ENCODE measurements around the gene ATP7B. TPM values are rescaled to one million over a fixed set of nuclear protein-coding genes. Genes with fewer than 3 reads are reported as not detected.
A peak's percentile ranks its signal among the peaks of the same experiment; 100 is the strongest.

Gene ATP7B
- total RNA-seq, 2 experiments from 2014 or later: 0.85 to 1.2 TPM

GRCh38 chr13:51906581-51906980, 104.7 kb downstream of the ATP7B start:
- H3K27ac Mint-ChIP-seq: no peak overlapping the region
- intact Hi-C loops (cut with DNase I, micrococcal nuclease): no loop called here
- Histone ChIP-seq H3K27me3 (ENCODE audit: control insufficient read depth in 1 of 2, insufficient read depth in 2 of 2, low read length in 2 of 2) (no peaks in the 10 kb centered on the region), H3K27ac (ENCODE audit: low read depth in 1 of 2, low read length in 2 of 2) (no peak overlapping the region), H3K9me3 (ENCODE audit: control insufficient read depth in 1 of 2, insufficient read depth in 1 of 2, low read length in 2 of 2) (no peaks in the 10 kb centered on the region), H3K4me1 (ENCODE audit: insufficient read depth, low read length) (peaks cover 9% of the 10 kb centered on the region), H3K36me3 (ENCODE audit: insufficient read depth, low read length) (no peaks in the 10 kb centered on the region), H3K4me3 (ENCODE audit: low read length) (no peak overlapping the region)
- ATAC-seq (ENCODE audit: poor library complexity) (no peak), DNase-seq (no peak)
- ChIA-PET CTCF (no interaction called here), POLR2A (no interaction called here)
- TF ChIP-seq CTCF (IDR thresholded peaks at IDR 0.05): no peak
- H3K36me3 Mint-ChIP-seq (ENCODE audit: low read depth): no peaks in the 10 kb centered on the region
- no peaks in the 10 kb centered on the region for H3K27me3 Mint-ChIP-seq
- peaks cover 22% of the 10 kb centered on the region for H3K4me1 Mint-ChIP-seq (ENCODE audit: low read depth)
- no peaks in the 10 kb centered on the region for H3K9me3 Mint-ChIP-seq
- H3K4me3 Mint-ChIP-seq: no peak overlapping the region

GRCh38 chr13:51905787-51906186, 105.5 kb downstream of the ATP7B start:
- no peaks in the 10 kb centered on the region for H3K36me3 ChIP-seq (ENCODE audit: insufficient read depth, low read length)
- H3K27me3 ChIP-seq (ENCODE audit: control insufficient read depth in 1 of 2, insufficient read depth in 2 of 2, low read length in 2 of 2): no peaks in the 10 kb centered on the region
- H3K4me3 Mint-ChIP-seq: no peak overlapping the region
- POLR2A ChIA-PET: no interaction called here
- no peak overlapping the region for H3K4me3 ChIP-seq (ENCODE audit: low read length)
- H3K9me3 ChIP-seq (ENCODE audit: control insufficient read depth in 1 of 2, insufficient read depth in 1 of 2, low read length in 2 of 2): no peaks in the 10 kb centered on the region
- no peak overlapping the region for H3K27ac ChIP-seq (ENCODE audit: low read depth in 1 of 2, low read length in 2 of 2)
- no peak overlapping the region for H3K27ac Mint-ChIP-seq
- intact Hi-C loops (cut with DNase I, micrococcal nuclease): no loop called here
- H3K4me1 Mint-ChIP-seq (ENCODE audit: low read depth): peaks cover 22% of the 10 kb centered on the region
- peaks cover 9% of the 10 kb centered on the region for H3K4me1 ChIP-seq (ENCODE audit: insufficient read depth, low read length)
- no peak for TF ChIP-seq CTCF (IDR thresholded peaks at IDR 0.05)
- no peaks in the 10 kb centered on the region for H3K27me3 Mint-ChIP-seq
- CTCF ChIA-PET: no interaction called here
- DNase-seq (no peak), ATAC-seq (ENCODE audit: poor library complexity) (no peak)
- H3K36me3 Mint-ChIP-seq (ENCODE audit: low read depth): no peaks in the 10 kb centered on the region
- H3K9me3 Mint-ChIP-seq: no peaks in the 10 kb centered on the region

- Histone ChIP-seq H3K9me3 (ENCODE audit: control insufficient read depth in 1 of 2, insufficient read depth in 1 of 2, low read length in 2 of 2) (no peaks in the 10 kb centered on the region), H3K27ac (ENCODE audit: low read depth in 1 of 2, low read length in 2 of 2) (no peak overlapping the region), H3K27me3 (ENCODE audit: control insufficient read depth in 1 of 2, insufficient read depth in 2 of 2, low read length in 2 of 2) (no peaks in the 10 kb centered on the region), H3K4me1 (ENCODE audit: insufficient read depth, low read length) (peaks cover 6% of the 10 kb centered on the region), H3K36me3 (ENCODE audit: insufficient read depth, low read length) (no peaks in the 10 kb centered on the region), H3K4me3 (ENCODE audit: low read length) (no peak overlapping the region)
- Mint-ChIP-seq H3K36me3 (ENCODE audit: low read depth) (no peaks in the 10 kb centered on the region), H3K4me3 (no peak overlapping the region), H3K27ac (no peak overlapping the region), H3K9me3 (no peaks in the 10 kb centered on the region), H3K4me1 (ENCODE audit: low read depth) (peaks cover 7% of the 10 kb centered on the region), H3K27me3 (no peaks in the 10 kb centered on the region)
- no peak for TF ChIP-seq CTCF (IDR thresholded peaks at IDR 0.05)
- DNase-seq (peak in 1 of 14 experiments; percentile 18), ATAC-seq (ENCODE audit: poor library complexity) (no peak)
- POLR2A ChIA-PET: no interaction called here
- intact Hi-C loops (cut with DNase I, micrococcal nuclease): no loop called here
- CTCF ChIA-PET: no interaction called here
These were observed 108.5 kb downstream of the ATP7B start for GRCh38 chr13:51902776-51903175.

All from CD4-positive, alpha-beta T cell (primary cell).